Esophagus muscularis mucosa (tissue), 4 donors: ENCODE measurements around the gene NRXN2. TPM values are rescaled to one million over a fixed set of nuclear protein-coding genes. Genes with fewer than 3 reads are reported as not detected.

ENCODE experiments used
- DNase-seq: peaks from one replicate; pipeline ENCODE4 v3.0.0-alpha.2; 2017; ENCODE audit errors: extremely low spot score
- H3K27ac ChIP-seq, 4 donors: fragments of 200-600 bp; sonication (generic); replicated peaks in 1 of 4; 1 replicate in 3 of 4; 2 replicates in 1 of 4; pipeline ENCODE4 v1.5.1; 2016 to 2019; ENCODE audit warnings: mild to moderate bottlenecking in 1 of 4
- H3K27me3 ChIP-seq, 4 donors: fragments of 200-600 bp; sonication (generic); one replicate each; pipeline versions ENCODE4 v1.5.1 to v1.6.0; 2016 to 2019
- H3K36me3 ChIP-seq, 4 donors: fragments of 200-600 bp; sonication (generic); one replicate each; pipeline ENCODE4 v1.5.1; 2016 to 2019
- H3K4me1 ChIP-seq, 4 donors: fragments of 200-600 bp; sonication (generic); one replicate each; pipeline ENCODE4 v1.5.1; 2016 to 2019
- H3K4me3 ChIP-seq, 4 donors: fragments of 200-600 bp; sonication (generic); 1 replicate in 2 of 4; 2 replicates in 2 of 4; pipeline ENCODE4 v1.5.1; 2016 to 2019; ENCODE audit warnings: mild to moderate bottlenecking in 4 of 4, moderate library complexity in 1 of 4
- H3K9me3 ChIP-seq, 4 donors: fragments of 200-600 bp; sonication (generic); 1 replicate in 3 of 4; 2 replicates in 1 of 4; pipeline ENCODE4 v1.5.1; 2016 to 2019
- CTCF ChIP-seq, 3 experiments: fragments of 200-600 bp in 2 of 3; fragments of 450-650 bp in 1 of 3; sonication (generic) in 2 of 3; IDR thresholded peaks; one replicate each; pipeline ENCODE4 v1.5.1; 2017 to 2019; ENCODE audit warnings: antibody characterized with exemption in 3 of 3, mild to moderate bottlenecking in 2 of 3, moderate library complexity in 1 of 3
- EP300 ChIP-seq: sonication (generic); formaldehyde crosslinking; IDR thresholded peaks from one replicate; pipeline ENCODE4 v1.6.1; 2017; ENCODE audit warnings: antibody characterized with exemption
- POLR2A ChIP-seq: fragments of 450-650 bp; IDR thresholded peaks from one replicate; pipeline ENCODE4 v1.6.1; 2017; ENCODE audit warnings: antibody characterized with exemption, moderate library complexity, mild to moderate bottlenecking, low read depth
- POLR2AphosphoS5 ChIP-seq, 2 donors: sonication (generic); formaldehyde crosslinking; IDR thresholded peaks; one replicate each; pipeline ENCODE4 v1.6.1; 2017; ENCODE audit warnings: antibody characterized with exemption in 2 of 2
- WGBS: methylation state at CpG from one replicate; pipeline ENCODE4 v1.1.5; 2018; 5-methylcytosine and 5-hydroxymethylcytosine counted together
- intact Hi-C: fragments of 100-400 bp; cut with DNase I; formaldehyde crosslinking; loops from one replicate; pipeline ENCODE4 v1.15.1; 2023
- total RNA-seq, 4 donors: library from RNA; depleted of rRNA; stranded (reverse); fragments of >200 nt; gene quantifications; one replicate each; pipeline versions ENCODE4 v1.1.0 to v1.2.1, GENCODE V29; 2016

NRXN2 gene
- total RNA-seq, 4 donors from 2014 or later, result 2.1 to 12.9 (median 4.3) TPM

- Histone ChIP-seq H3K9me3 (no peaks in the 10 kb centered on the region), H3K27me3 (no peaks in the 10 kb centered on the region), H3K4me3 (peak overlapping the region in 1 of 4 donors; percentile 18), H3K27ac (no peak overlapping the region), H3K36me3 (no peaks in the 10 kb centered on the region), H3K4me1 (peaks cover 5 to 12% (median 9%) of the 10 kb centered on the region in 4 donors)
- DNase-seq, result no peak
- 54% methylated on average over 18 of the region's 18 CpGs for WGBS
- no peak for TF ChIP-seq POLR2A
- TF ChIP-seq POLR2AphosphoS5 (IDR thresholded peaks at IDR 0.05), result no peak
- no peak for TF ChIP-seq CTCF (IDR thresholded peaks at IDR 0.05)
- no peak for TF ChIP-seq EP300
- intact Hi-C loops, result no loop called here
Observed at GRCh38 chr11:64566042-64566914, 156.7 kb downstream of the NRXN2 start.

GRCh38 chr11:64564947-64565889, 157.8 kb downstream of the NRXN2 start:
- no peak for DNase-seq
- Histone ChIP-seq H3K4me3 (no peak overlapping the region), H3K4me1 (peaks cover 5 to 12% (median 9%) of the 10 kb centered on the region in 4 donors), H3K9me3 (no peaks in the 10 kb centered on the region), H3K27ac (no peak overlapping the region), H3K27me3 (peaks cover 0 to 6% (median 0%) of the 10 kb centered on the region in 4 donors), H3K36me3 (no peaks in the 10 kb centered on the region)
- WGBS, result 79% methylated on average over 22 of the region's 24 CpGs
- intact Hi-C loops, result no loop called here
- TF ChIP-seq POLR2AphosphoS5 (IDR thresholded peaks at IDR 0.05) (no peak), EP300 (no peak), CTCF (IDR thresholded peaks at IDR 0.05) (no peak), POLR2A (no peak)

GRCh38 chr11:64564419-64564818, 158.6 kb downstream of the NRXN2 start:
- DNase-seq, result no peak
- Histone ChIP-seq H3K4me3 (no peak overlapping the region), H3K36me3 (no peaks in the 10 kb centered on the region), H3K4me1 (peaks cover 5 to 12% (median 9%) of the 10 kb centered on the region in 4 donors), H3K27me3 (peaks cover 0 to 13% (median 0%) of the 10 kb centered on the region in 4 donors), H3K27ac (no peak overlapping the region), H3K9me3 (no peaks in the 10 kb centered on the region)
- WGBS, result 83% methylated on average over 7 of the region's 7 CpGs
- no peak for TF ChIP-seq EP300
- no peak for TF ChIP-seq CTCF (IDR thresholded peaks at IDR 0.05)
- TF ChIP-seq POLR2A, result no peak
- TF ChIP-seq POLR2AphosphoS5 (IDR thresholded peaks at IDR 0.05), result no peak
- intact Hi-C loops, result no loop called here

GRCh38 chr11:64563966-64564365, 159.0 kb downstream of the NRXN2 start:
- peaks cover 5 to 12% (median 9%) of the 10 kb centered on the region in 4 donors for H3K4me1 ChIP-seq
- H3K9me3 ChIP-seq, result no peaks in the 10 kb centered on the region
- H3K36me3 ChIP-seq, result no peaks in the 10 kb centered on the region
- no peak for DNase-seq
- peaks cover 0 to 17% (median 0%) of the 10 kb centered on the region in 4 donors for H3K27me3 ChIP-seq
- H3K4me3 ChIP-seq, result no peak overlapping the region
- TF ChIP-seq CTCF (IDR thresholded peaks at IDR 0.05), result no peak
- TF ChIP-seq POLR2AphosphoS5 (IDR thresholded peaks at IDR 0.05), result no peak
- no peak for TF ChIP-seq EP300
- TF ChIP-seq POLR2A, result no peak
- 75% methylated on average over 2 of the region's 12 CpGs for WGBS
- intact Hi-C loops, result no loop called here
- no peak overlapping the region for H3K27ac ChIP-seq
